ENCODE measurements around the gene TACO1. TPM values are rescaled to one million over a fixed set of nuclear protein-coding genes. Genes with fewer than 3 reads are reported as not detected.

Gene TACO1
- total RNA-seq, 1 donor from 2014 or later = 16.1 TPM

GRCh38 chr17:63613663-63614062 lies 13.0 kb downstream of the TACO1 start:
- ATAC-seq = peak; percentile 41
- DNase-seq = no peak
- Histone ChIP-seq H3K27ac (no peak overlapping the region), H3K4me1 (no peaks in the 10 kb centered on the region), H3K36me3 (peaks cover 25% of the 10 kb centered on the region), H3K4me3 (no peak overlapping the region), H3K27me3 (no peaks in the 10 kb centered on the region), H3K9me3 (no peaks in the 10 kb centered on the region)
- TF ChIP-seq CTCF (IDR thresholded peaks at IDR 0.05) = no peak
- intact Hi-C loops (cut with DNase I) = no loop called here

- H3K4me3 ChIP-seq = peak overlapping the region; percentile 78
- intact Hi-C loops (cut with DNase I) = no loop called here
- no peaks in the 10 kb centered on the region for H3K27me3 ChIP-seq
- peaks cover 27% of the 10 kb centered on the region for H3K4me1 ChIP-seq
- no peaks in the 10 kb centered on the region for H3K36me3 ChIP-seq
- H3K27ac ChIP-seq = peak overlapping the region; percentile 82
- ATAC-seq (no peak), DNase-seq (no peak)
- no peak for TF ChIP-seq CTCF (IDR thresholded peaks at IDR 0.05)
- H3K9me3 ChIP-seq = no peaks in the 10 kb centered on the region
Observed at GRCh38 chr17:63621229-63621683, 20.6 kb downstream of the TACO1 start.

GRCh38 chr17:63621684-63622573 lies 21.2 kb downstream of the TACO1 start, which contains the start of gene MAP3K3:
TSS of gene MAP3K3 (plus strand) at chr17:63622417. CDS start at chr17:63622760, 343 bp downstream.
- peak; percentile 99 for DNase-seq
- no peaks in the 10 kb centered on the region for H3K36me3 ChIP-seq
- peak; percentile 96 for ATAC-seq
- intact Hi-C loops (cut with DNase I) = no loop called here
- peak within 1 kb of the TSS; percentile 78 for H3K4me3 ChIP-seq
- H3K9me3 ChIP-seq = no peaks in the 10 kb centered on the region
- peak; percentile 43 for TF ChIP-seq CTCF (IDR thresholded peaks at IDR 0.05)
- peak within 1 kb of the TSS; percentile 82 for H3K27ac ChIP-seq
- H3K27me3 ChIP-seq = no peaks in the 10 kb centered on the region
- H3K4me1 ChIP-seq = peaks cover 33% of the 10 kb centered on the region

- H3K4me3 ChIP-seq = peak overlapping the region; percentile 78
- peaks cover 41% of the 10 kb centered on the region for H3K4me1 ChIP-seq
- no peaks in the 10 kb centered on the region for H3K27me3 ChIP-seq
- intact Hi-C loops (cut with DNase I) = no loop called here
- H3K9me3 ChIP-seq = no peaks in the 10 kb centered on the region
- H3K27ac ChIP-seq = peak overlapping the region; percentile 81
- ATAC-seq (peak; percentile 37), DNase-seq (peak; percentile 92)
- no peak for TF ChIP-seq CTCF (IDR thresholded peaks at IDR 0.05)
- no peaks in the 10 kb centered on the region for H3K36me3 ChIP-seq
Observed at GRCh38 chr17:63622574-63623390, 22.1 kb downstream of the TACO1 start.

- H3K4me1 ChIP-seq = peaks cover 47% of the 10 kb centered on the region
- no peak for TF ChIP-seq CTCF (IDR thresholded peaks at IDR 0.05)
- H3K27ac ChIP-seq = peak overlapping the region; percentile 81
- intact Hi-C loops (cut with DNase I) = no loop called here
- H3K4me3 ChIP-seq = peak overlapping the region; percentile 78
- no peak for ATAC-seq
- no peak for DNase-seq
- no peaks in the 10 kb centered on the region for H3K9me3 ChIP-seq
- H3K36me3 ChIP-seq = peaks cover 7% of the 10 kb centered on the region
- H3K27me3 ChIP-seq = no peaks in the 10 kb centered on the region
Observed at GRCh38 chr17:63623786-63624530, 23.3 kb downstream of the TACO1 start.
